ENCODE measurements around the gene POLL.

Gene POLL

DNA sequence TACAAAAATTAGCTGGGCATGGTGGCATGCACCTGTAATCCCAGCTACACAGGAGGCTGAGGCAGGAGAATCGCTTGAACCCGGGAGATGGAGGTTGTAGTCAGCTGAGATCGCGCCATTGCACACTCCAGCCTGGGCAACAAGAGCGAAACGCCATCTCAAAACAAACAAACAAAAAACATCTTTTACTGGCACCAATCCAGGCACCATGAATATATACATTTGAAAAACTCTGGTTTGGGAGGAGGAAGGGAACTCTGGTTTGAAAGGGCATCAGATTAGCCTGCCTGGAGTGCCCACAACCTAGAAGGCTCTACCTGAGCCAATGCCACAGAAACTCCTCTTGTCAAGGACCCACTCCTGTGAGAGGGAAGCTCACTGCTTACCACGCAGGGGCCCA is 15.9 kb downstream of the POLL start:
- TF ChIP-seq, protein P1, sequence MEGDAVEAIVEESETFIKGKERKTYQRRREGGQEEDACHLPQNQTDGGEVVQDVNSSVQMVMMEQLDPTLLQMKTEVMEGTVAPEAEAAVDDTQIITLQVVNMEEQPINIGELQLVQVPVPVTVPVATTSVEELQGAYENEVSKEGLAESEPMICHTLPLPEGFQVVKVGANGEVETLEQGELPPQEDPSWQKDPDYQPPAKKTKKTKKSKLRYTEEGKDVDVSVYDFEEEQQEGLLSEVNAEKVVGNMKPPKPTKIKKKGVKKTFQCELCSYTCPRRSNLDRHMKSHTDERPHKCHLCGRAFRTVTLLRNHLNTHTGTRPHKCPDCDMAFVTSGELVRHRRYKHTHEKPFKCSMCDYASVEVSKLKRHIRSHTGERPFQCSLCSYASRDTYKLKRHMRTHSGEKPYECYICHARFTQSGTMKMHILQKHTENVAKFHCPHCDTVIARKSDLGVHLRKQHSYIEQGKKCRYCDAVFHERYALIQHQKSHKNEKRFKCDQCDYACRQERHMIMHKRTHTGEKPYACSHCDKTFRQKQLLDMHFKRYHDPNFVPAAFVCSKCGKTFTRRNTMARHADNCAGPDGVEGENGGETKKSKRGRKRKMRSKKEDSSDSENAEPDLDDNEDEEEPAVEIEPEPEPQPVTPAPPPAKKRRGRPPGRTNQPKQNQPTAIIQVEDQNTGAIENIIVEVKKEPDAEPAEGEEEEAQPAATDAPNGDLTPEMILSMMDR (IDR thresholded peaks at IDR 0.05; ENCODE audit: low read depth, low read length): no peak
- H3K4me3 ChIP-seq (ENCODE audit: low read depth, low read length): no peak overlapping the region

DNA sequence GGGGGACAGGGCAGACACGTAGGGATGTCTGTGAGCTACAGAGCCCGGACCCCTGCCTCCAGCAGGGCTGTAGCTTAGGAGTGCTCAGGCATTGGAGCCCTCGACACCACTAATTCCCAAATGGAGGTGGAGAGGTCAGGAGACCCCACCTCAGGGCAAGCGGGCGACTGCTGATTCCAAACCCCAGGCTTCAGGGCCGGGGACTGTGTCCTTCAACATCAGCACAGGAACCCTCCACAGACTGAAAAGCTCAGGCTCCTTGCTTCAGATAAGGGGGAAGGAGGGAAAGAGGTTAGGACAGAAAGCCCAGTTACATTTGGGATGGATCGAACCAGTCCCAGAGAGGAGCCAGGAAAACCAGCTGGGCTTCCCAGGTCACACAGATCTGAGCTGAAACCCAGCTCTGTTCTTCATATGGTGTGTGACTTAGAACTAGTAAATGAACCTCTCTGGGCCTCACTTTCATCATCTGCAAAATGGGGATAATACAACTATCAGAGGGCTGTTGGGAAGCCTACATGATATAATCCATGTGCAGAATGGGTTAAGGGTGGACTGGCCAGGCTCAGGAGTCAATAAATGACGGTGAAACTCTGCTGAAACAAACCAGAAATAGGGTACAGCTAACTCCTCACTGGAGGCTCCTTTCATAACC is 16.7 kb downstream of the POLL start:
- no peak overlapping the region for H3K4me3 ChIP-seq (ENCODE audit: low read depth, low read length)
- TF ChIP-seq, protein P1 (IDR thresholded peaks at IDR 0.05; ENCODE audit: low read depth, low read length): no peak

DNA sequence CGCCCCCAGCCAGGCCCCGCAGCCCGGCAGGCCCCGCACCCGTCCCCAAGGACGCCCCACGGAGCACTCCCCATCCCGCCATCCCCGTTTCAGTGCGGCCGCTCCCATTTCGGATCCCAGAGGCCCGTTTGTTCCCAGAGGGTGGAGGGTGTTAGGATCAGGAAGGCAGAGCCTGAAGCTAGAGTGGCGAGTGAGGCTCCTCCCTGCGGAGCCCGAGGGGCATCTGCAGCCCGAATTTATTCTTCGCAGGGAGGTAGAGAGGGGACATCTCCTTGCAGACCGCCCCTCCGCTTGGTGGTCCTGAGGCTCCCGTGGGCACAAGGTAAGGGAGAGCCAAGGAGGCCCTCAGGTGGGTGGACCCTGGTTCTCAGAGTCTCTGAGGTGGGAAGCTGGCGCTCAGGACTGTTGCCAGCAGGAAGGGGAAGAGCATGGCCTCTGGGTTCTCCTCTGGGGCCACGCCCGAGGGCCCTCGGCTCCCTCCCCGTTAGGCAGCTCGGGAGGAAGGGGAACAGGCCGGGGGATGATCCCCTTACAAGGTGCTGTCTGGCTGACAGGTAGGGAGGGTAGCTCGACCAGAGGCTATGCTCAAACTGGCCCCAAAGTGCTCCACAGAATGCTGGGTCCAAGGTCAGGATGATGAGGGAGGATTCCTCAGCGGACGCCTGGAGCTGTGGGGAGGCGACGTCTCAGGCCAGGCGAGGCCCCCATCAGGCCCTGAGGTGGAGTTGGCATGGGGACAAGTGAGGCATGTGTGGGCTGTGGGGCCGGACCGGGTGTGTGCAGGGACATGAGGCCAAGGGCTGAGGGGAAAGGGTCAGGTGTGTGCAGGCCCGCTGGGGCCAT is 17.4 kb downstream of the POLL start:
- TF ChIP-seq, protein P1 (IDR thresholded peaks at IDR 0.05; ENCODE audit: low read depth, low read length): no peak; the same call in 1 of the 2 replicates
- H3K4me3 ChIP-seq (ENCODE audit: low read depth, low read length): peak overlapping the region; percentile 64

DNA sequence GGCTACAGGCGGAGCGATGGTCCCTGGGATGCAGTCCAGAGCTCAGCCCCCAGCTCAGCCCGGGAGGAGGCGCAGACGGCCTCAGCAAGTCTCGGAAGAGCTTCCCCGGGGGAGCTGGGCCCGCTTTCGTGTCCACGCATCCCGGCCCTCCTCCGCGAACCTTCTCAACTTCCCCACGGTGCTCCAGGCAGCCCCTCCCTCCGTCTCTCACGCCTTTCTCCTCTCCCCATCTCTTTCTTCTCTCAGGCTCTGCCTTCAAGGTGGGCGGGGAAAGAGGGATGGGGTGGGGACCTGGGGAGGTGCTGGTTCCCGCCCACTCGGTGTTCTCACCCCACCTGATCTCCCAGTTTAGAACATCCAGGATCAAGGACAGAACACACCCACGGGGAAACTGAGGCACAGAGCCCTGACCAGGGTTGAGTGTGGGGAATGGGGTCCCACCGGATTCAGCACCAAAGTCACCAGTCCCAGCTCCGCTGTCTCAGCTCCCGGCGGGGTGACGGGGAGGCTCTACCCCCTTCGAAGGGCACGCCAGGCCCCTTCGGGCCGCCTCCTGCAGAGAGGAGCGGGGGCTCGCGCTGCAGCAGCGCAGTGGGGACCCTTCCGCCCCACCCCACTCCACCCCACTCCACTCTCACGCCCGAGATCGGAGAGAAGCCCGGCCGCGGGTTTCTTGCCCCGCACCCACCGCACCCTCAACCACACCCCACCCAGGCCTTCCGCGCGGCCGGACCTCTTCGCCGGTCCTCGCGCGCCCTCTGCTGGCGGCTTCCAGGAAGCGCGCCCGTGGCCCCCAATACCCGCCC is 18.2 kb downstream of the POLL start:
- H3K4me3 ChIP-seq (ENCODE audit: low read depth, low read length): peak overlapping the region; percentile 64
- TF ChIP-seq, protein P1 (IDR thresholded peaks at IDR 0.05; ENCODE audit: low read depth, low read length): peak; percentile 53

DNA sequence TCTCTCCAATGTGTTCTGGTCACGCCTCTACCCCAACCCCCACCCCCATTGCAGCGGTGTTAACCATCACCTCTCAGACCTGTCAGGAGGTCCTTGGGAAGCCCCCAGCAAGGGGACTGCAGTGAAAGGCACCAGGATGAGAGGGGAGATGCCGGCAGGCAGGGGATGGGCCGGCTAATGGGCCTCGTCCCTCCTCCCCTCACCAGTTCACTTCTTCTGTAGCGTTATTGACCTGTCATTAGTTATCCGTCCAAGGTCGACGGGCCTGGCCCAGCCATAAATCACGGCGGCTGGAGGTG is 18.8 kb downstream of the POLL start:
- no peak overlapping the region for H3K4me3 ChIP-seq (ENCODE audit: low read depth, low read length)
- TF ChIP-seq, protein P1 (IDR thresholded peaks at IDR 0.05; ENCODE audit: low read depth, low read length): no peak

DNA sequence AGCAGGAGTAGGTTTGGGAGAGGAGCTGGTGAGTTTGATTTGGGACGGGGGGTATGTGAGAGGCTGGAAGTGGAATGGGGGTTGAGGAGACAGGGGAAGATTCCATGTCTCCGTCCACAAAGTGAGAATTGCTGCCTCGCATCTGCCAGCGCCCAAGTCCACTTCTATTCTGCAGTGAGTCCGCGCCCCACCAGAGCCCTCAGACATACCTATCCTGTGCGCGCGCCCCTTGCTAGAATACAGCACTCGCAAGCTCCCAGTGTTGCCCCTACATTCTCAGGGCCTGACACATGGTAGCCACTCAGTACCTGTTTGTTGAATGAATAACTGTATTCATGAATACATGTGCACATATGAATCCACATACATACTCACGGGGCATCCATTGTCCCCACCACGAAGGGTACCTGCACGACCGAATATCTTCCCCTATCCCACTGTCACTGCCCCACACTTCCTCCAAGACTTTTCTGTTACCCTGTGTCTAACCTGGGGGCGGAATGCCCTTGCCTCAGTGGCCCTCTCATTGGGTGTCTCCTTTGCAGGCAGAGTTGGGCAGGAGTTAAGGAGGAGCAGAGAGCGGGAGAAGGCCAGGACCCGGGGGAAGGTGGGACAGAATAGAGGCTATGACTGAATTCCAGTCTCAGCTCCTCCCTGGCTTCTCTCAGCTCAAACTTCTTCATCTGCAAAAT is 19.9 kb downstream of the POLL start:
- TF ChIP-seq, protein P1 (IDR thresholded peaks at IDR 0.05; ENCODE audit: low read depth, low read length): no peak

More for the DNA sequence above, 19.9 kb downstream of the POLL start:
- no peak overlapping the region for H3K4me3 ChIP-seq (ENCODE audit: low read depth, low read length)

Measured in WI38 (cell line).